GM21526 (cell line): ENCODE data around the gene GNG13.

Experiments
- ATAC-seq: cut with Tn5 transposase; IDR thresholded peaks from one replicate; pipeline ENCODE4 v1.9.1; 2021; ENCODE audit warnings: moderate library complexity; ENCODE audit not compliant: unreplicated experiment, low FRiP score

GNG13 gene

DNA sequence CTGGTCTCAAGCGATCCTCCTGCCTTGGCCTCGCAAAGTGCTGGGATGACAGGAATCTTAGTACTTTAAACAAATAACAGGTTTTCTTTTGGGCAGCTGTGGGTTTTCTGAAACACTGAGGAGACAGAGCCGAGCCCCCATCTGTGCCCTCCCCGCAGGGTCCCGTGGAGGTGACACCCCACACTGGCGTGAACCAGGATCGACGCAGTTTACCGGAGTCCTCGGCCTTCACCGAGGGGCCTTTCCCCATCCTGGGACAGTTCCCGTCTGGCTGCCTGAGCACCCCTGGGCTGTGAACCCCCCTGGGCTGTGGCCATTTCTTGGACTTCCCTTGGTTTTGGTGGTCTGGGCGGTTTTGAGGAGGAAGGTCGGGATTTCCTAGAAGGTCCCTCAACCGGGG is 15.3 kb upstream of the GNG13 start:
- no peak for ATAC-seq

DNA sequence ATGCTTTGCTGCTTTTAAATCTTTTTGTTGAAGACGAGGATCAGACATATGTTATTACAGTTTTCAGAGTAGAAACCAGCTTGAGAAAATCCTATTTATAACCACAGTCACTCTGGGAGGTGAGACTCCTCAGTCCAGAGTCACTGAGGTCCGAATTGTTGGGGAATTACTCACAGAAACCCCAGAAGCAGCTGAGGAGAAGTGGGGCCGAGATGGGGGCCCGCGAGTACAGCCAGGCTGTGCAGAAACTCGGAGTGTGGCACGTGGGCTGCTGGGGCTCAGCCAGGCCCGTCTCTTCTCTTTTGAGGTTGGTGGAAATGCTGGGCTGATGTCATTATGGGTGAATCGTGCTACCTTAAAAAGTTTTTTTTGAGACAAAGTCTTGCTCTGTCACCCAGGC is 14.4 kb upstream of the GNG13 start:
- ATAC-seq, result no peak

DNA sequence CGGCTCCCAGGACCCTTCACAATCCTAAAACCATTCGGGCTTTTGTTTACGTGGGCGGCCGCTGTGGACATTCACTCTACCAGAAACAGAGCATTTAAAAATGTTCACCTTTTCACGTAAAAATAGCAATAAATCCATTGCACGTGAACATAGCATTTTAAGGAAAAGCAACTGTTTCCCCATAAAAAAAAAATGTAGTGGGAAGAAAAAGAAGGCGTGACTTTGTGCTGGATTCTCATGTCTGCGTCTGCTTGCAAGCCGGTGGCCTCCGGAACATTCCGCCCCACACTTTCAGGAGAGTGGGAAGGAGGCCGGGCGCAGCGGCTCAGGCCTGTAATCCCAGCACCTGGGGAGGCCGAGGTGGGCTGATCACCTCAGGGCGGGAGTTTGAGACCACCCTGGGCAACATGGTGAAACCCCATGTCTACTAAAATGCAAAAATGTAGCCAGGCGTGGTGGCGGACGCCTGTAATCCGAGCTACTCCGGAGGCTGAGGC is 13.4 kb upstream of the GNG13 start:
- no peak for ATAC-seq

DNA sequence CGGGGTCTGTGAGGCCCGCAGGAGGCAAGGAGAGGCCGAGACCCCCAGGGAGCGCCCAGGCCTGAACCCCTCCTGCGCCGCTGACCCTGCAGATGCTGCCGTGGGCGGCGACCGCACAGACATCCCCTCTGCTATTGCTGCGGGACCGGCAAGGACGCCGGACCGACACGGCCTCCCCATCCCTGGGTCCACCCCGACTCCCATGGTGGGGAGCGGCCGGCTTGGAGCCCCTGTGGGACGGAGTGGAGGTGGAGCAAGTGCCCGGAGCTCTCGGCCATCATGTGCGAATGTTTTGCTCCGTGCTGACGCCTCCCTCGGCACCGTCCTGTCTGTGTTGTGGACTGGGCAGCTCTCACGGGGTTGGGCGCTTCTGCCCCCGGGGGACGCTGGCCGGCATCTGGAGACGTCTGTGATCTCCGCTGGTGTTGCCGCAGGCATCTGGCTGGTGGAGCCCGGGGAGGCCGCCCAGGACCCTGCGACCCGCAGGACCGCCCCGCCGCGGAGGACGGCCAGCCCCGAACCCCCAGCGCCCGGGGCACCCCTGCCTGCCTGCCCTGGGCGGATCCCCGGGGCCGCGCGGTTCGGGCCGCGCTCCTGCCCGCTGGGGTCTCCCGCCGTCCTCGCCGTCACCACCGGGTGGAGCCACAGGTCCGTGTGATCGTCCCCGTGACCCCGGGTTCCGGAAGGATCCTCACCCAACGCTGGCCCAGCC is 12.8 kb upstream of the GNG13 start:
- ATAC-seq, result no peak

DNA sequence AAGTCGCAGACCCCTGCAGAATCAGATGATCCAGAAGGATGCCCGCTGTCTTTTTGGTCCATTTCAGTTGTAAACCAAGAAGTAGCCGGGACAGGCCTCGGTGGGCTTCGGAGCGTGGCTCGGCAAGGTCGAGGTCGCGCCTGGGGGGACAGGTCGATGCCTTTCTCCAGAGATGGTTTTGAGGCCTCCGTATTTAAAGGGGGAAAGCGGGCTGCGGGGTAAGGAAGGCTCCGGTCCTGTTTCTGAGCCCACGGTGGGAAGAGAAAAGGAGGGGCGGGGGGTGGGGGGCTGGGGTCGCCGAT is 7.5 kb upstream of the GNG13 start:
- no peak for ATAC-seq

DNA sequence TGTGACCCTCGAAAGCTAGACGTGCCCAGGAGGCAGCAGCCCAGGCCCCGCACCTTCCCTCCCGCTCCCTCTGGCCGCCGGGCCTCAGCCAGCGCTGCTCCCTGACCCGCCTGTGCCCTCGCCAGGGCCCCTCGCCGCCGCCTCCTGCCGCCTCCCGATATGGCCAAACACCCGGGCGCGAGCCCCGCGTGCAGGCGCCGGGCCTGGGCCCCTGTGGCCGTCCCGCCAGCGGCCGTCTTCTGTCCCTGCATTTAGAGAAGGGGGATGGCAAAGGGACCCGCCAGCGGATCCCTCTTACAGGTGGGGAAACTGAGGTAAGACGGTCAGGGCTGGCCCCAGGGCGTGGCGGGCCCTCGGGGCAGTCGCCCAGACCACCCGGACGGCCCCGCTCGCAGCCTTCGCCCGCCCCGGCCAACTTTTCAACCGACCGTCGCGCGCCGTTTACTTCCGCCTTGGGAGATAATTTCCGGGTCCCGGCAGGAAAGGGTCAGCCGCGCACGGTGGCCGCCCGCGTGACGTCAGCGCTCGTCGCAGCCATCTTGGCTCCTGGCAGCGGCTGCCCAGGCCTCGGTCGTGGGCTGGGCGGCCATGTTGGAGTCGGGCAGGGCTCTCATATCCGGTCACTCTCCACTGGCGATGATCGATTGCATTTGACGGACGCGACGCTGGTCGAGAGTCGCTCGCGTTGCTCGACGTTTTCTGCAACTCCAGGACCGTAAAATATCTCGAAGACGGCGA is 7.0 kb upstream of the GNG13 start:
- ATAC-seq, result peak; percentile 70

DNA sequence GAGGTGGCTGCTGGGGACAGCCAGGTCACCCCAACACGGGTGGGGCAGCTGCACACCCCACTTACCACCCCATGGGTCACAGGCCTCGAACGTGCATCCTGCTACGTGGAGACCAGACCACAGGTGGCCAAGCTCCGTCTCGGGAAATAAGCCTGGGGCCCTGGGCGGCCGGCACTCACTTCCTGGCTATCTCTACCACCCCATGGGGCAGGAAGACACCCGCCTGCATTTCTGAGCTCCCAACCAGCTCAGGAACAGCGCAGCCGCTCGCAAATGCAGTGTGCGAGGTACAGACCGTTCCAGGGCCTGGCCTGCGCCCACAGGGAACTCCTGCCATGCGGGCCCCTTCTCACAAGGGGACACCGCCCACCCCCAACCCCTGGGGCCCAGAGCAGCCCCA is 4.9 kb upstream of the GNG13 start:
- ATAC-seq, result no peak

DNA sequence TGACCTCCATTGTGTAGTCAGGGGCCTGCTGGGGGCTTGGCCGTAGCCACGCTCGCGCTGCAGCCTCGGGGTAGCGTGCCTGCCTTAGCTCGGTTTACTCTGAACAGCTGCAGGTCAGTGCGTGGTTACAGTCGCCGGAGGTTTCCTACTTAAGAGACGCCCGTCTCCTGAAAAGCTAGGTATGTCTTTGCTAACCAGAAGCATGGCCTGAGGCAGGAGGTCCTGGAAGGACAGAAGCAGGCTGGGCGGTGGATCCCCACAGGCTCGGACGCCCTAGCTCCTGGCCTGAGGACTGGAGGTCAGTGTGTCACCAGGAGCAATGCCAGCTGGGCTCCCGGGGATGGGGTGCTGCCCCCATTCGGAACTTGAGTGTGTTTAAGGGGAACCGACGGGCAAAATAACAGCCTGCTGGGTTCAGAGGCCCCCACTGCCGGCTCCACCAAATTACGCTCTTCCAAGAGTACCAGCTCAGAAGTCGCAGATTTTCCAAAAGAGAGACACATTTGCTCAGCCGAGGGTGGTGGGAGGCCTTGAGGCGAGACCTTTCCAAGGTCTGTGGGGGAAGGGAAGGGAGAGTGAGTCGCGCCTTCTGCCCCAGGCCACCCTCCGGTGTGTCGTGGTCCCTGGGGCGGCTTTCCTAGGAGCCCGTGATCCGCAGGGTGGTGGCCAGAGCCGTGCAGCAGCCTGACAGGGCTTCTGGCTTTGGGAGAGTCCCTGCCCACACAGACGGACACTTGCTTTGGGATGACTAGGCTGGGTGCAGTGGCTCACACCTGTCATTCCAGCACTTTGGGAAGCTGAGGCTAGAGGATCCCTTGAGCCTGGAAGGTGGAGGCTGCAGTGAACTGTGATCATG is 3.9 kb upstream of the GNG13 start:
- no peak for ATAC-seq

DNA sequence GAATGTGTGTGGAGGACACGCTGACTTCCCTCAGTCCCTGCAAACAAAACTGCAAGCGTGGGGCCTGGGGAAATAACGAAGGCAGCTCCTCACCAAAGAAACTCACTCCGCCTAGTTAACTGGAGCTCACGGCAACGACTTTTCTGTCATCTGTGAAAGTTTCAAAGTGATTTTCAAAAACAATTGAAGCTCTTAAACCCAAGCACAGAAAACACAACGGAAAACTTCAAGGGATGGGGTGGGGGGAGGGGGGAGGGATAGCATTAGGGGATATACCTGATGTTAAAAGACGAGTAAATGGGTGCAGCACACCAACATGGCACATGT is 3.2 kb upstream of the GNG13 start:
- ATAC-seq, result no peak

DNA sequence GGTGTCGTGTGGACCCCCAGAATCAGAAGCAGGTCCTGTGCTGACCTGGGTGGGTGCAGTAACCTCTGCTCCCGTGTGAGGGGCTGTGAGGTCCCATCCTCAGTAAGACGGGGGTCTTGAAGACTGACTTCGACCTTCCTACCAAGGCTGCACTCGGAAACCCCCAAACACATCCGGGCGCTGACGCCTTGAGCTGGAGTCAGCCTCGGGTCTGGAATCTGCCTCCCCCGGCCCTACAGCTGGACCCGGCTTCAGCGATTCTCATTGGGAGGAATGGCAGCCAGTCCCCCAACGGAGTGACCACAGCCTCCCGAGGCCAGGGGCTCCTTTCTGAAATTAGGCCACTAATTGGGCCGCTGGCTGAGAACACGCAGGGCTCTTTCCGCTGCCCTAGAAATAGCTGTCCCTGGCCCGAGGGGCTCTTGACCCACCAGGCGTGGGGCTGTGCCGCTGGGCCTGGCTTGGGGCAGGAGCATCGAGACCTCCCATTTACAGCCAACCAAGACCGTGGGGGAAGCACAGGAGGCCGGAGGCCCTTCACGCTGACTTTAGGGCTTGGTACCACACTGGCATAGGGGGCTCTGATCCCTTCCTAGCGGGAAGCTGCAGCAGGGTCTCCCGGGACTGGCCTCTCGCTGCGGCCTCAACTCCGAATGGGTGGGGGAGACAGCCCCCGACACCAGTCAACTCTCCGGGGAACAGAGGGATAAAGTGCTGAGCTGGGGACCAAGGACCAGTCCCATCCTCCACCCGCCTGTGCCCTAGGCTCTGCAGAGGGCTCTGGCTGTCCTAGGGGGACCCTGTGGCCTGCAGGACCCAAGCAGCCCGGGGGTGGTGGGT is 2.6 kb upstream of the GNG13 start:
- no peak for ATAC-seq

DNA sequence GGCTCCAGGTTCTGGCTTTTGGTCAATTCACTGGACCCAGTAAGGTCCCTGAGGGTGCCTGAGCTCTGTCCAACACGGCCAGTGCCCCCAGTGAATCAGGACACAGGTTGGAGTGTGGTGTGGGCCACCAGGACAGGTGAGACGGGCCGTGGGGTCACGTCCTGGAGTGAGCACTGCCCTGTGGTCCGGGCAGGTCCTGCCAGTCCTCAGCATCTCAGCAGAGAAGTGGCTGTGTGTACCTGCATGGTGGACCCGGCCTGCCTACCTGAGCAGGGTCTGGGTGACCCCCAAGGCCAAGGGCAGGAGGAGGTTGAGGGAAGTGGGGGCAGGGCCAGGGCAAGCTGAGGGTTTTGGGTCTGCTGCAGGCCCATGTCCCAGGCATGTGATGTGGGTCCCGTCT is 1.9 kb upstream of the GNG13 start:
- no peak for ATAC-seq

DNA sequence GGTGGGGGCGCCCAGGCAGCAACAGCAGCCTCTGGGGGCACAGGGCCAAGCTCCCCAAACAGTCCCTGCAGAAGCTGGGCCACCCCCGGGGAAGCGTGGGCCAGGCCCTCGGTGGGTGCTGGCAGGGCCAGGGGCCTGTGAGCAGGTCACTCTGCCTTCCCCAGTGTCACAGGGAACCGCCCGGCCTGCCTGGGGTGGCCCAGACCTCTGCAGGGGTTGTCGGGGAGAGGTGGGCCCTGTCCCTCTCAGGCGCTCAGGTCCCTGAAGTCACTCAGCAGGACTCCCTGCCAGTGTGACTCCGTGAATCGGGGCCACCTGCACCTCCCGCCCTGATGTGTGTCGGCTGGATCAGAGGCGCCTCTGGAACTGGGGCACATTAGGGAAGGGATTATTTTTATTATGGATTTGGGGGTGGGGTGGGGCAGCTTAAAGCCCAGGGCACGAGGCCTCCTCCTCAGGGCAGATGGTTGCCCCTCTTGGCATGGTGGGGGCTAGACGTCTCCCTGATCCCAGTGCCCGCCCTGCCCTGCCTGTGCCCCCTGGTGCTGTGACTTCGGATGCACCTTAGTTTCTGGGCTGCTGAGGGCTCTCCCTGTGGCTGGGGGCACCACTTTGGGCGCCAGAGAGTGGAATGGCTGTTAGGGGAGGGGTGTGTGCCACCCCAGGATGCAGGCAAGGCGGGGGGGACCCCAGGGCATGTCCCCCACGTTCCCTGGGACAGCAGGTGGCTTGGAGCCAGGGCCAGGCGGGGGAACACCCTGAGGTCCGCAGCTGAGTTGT is 1.2 kb upstream of the GNG13 start:
- ATAC-seq, result no peak

DNA sequence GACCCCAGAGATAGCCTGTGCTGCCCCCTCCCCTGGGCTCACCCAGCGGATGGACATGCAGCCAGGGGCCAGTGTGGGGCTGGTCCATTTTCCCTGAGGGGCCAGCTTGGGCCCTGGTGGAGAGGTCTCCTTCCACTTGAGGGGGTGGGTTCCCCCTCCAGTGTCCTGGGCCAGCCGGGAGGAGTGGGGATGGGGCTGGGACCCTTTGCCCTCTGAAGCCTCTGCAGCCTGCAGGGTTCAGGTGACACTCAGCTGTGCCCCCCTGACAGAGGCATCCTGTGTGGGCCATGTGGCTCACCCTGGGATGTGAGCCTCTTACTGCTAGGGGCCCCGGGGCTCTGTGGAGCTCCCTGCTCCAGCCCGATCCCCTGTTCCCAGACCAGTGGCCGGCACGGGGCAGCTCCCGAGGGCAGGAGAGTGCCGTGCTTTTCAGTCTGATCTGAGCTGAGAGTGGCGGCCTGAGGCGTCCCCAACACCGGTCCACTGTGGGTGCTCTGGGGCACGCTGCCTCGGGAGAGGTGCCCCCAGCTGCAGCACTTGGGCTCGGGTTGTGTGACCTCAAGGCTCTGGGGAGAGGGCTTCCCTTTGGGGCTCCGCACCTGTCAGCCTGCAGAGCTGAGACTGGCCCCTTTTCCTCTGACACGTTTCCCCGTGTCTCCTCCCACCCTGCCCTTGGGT is 439 bp upstream of the GNG13 start:
- ATAC-seq, result no peak

DNA sequence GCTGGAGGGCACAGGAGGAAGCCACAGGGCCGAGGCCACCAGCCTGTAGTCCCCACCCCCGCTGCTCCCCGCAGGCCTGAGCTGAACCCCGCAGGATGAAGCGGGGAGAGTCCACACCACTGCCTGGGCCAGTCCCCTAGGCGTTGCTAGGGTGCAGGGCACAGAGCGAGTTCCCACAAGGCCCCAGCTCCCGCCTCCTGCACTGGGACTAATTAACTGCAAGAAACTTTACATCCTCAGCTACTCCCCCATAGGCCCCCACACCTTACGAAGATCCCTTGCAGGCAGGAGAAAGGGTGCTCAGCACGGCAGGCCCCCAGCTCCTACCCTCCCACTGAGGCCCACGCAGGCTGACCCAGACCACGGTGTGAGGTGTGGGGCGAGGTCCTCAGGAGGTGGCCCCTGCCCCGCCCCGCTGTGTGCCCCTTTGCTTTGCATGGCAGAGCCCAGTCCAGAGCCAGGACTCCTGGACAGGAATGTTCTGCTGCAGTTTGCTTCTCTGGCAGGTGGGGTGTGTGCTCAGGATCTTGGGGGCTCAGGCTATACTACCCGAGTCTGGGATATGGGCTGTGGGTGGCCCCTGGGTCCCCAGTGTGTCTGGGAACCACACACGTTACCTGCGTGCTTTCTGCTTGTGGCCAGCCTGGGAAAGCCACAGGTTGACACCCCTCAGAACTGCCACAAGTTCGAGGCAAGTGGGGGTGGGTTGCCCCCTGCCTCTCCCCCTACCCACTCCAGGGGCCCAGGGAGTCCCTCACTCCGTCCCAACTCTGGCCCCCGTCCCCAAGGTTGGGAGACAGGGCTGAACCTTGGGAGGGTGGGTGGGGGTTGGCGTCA is 1.2 kb downstream of the GNG13 start:
- no peak for ATAC-seq

DNA sequence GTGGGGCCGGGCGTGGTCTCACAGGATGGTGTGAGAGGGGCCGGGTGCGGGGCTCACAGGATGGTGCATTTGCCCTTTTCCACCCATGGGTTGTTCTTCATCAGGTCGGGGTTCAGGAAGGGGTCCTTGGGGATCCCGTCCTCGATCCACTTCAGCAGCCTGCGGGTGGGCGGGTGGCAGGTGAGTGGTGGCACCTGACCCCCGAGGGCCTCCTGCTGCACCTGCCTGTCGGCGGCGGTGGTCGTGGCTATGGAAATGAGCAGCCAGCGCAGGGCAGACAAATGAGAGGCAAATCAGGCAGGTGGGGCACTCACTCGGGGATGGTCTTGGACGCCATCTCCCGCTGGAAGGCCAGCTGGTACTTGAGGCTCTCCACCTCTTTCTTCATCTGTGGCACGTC is 1.9 kb downstream of the GNG13 start:
- ATAC-seq, result no peak

DNA sequence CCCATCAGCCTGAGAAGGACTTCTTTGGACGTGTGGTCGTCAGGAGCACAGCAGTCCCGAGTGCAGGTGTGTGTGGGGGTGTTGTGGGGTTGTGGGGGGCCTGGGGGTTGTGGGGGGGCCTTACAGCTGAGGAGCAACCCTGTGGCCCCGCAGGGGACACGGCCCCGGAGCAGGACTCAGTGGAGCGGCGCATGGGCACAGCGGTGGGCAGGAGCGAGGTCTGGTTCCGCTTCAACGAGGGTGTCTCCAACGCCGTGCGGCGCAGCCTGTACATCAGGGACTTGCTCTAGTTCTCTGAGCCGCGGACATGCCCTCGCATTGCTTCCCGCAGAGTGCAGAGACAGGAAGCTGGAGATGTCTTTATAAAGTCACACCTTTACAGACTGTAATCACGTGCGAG is 2.8 kb downstream of the GNG13 start:
- ATAC-seq, result no peak

DNA sequence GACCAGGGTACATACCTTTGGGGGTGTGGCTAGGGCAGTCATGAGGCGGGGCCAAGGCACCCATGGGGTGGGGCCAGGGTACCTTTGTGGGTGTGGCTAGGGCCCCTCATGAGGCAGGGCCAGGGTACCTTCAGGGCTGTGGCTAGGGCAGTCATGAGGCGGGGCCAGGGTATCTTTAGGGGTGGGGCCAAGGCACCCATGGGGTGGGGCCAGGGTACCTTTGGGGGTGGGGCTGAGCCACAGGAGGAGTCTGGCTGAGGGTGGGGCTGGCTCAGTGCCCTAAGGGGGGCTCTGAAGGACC is 3.5 kb downstream of the GNG13 start:
- ATAC-seq, result no peak

DNA sequence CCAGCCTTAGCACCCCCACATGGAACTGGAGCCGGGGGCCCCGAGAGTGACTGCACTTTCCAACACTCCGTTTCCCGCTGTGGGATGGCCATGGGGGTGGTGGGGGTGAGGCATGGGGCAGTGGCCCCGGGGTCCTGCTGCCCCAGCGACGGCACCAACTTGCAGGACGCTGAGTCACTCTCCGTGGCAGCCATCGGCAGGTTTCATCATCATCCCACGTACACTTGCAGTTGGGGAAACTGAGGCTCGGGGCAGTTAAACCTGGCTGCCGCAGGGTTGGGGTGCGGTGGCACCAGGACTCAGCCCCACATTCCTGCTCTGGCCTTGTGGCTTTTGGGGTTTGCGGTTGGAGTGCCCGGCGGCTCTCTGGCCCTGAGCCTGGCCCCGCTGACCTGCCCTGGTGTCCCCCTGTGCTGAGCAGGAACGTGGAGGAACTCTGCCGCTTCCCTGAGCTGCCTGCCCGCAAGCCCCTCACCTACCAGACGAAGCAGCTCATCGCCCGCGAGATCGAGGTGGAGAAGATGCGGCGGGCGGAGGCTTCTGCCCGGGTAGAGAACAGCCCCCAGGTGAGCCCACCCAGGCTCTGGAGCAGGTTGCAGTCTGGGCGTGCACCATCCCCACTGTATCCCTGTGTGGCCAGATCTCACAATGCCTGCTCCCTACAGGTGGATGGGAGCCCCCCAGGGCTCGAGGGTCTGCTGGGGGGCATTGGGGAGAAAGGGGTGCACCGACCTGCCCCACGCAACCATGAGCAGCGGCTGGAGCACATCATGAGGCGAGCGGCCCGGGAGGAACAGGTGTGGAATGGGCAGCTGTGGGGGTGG is 4.0 kb downstream of the GNG13 start:
- no peak for ATAC-seq
